ENCODE results near the gene ATP6V1F. TPM values are rescaled to one million over a fixed set of nuclear protein-coding genes. Genes with fewer than 3 reads are reported as not detected.

ATP6V1F gene
- total RNA-seq, 4 donors from 2014 or later: 49.6 to 109 (median 86.6) TPM

DNA sequence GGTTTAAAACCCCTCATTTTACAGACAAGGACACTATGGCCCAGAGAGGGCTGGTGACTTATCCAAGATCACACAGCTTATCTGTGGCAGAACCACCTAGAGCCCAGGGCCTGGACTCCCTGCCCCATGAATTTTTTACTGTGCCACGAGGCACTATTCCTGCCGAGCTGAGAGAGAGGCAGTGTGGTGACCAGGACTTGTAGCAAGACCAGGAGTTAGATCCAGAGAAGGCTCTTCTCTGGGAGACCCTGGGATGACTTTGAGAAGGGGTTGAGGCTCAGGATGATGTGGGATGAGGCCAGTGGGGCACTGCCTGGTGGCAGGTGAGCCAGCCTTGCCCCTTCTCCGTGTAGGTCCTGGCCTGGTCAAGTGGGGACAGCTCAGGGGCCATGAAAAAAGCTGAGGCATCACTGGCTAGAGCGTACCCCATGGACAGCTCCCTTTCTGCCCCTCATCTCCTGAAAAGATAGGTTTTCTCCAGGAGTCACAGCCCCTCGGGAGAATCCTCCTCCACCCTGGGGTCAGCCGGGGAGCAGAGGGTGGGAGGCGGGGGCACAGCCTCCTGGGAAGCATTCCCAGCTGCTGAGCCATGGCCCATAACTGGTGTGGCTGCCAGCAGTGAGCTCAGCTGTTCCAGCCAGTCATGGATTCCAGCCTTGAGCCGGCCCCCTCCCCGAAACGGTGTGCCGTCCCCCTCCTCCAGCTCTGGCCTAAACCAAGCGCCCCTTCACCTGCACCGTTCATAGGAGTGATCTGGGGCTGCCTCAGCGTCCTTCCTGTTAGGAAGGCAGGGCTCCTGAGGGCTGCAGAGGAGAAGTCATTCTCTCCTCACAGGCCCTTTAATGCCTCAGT, 26.6 kb upstream of the ATP6V1F start:
- H3K4me1 ChIP-seq: peaks cover 0 to 23% of the 10 kb centered on the region in 2 donors

GRCh38 chr7:128836729-128837348, 25.8 kb upstream of the ATP6V1F start:
- 90 to 91% methylated on average over 9 to 14 of the region's 14 CpGs for WGBS, 2 donors
- Histone ChIP-seq H3K36me3 (no peaks in the 10 kb centered on the region), H3K27ac (no peak overlapping the region), H3K9me3 (no peaks in the 10 kb centered on the region), H3K4me1 (peaks cover 0 to 15% of the 10 kb centered on the region in 2 donors), H3K4me3 (replicated peaks in 1 of 3) (no peak overlapping the region), H3K27me3 (no peaks in the 10 kb centered on the region)
- no peak for DNase-seq
- no peak for TF ChIP-seq CTCF (IDR thresholded peaks at IDR 0.05)
- TF ChIP-seq POLR2A (IDR thresholded peaks at IDR 0.05): no peak
- intact Hi-C loops (cut with DNase I): no loop called here

More for the DNA sequence above, 26.6 kb upstream of the ATP6V1F start:
- H3K9me3 ChIP-seq: no peaks in the 10 kb centered on the region
- no peak for DNase-seq
- intact Hi-C loops (cut with DNase I): no loop called here
- no peaks in the 10 kb centered on the region for H3K27me3 ChIP-seq
- no peaks in the 10 kb centered on the region for H3K36me3 ChIP-seq
- H3K4me3 ChIP-seq (replicated peaks in 1 of 3): no peak overlapping the region
- WGBS, 2 donors: 65 to 79% methylated on average over 5 to 13 of the region's 14 CpGs
- TF ChIP-seq CTCF (IDR thresholded peaks at IDR 0.05) (no peak), POLR2A (IDR thresholded peaks at IDR 0.05) (no peak)
- H3K27ac ChIP-seq: no peak overlapping the region

DNA sequence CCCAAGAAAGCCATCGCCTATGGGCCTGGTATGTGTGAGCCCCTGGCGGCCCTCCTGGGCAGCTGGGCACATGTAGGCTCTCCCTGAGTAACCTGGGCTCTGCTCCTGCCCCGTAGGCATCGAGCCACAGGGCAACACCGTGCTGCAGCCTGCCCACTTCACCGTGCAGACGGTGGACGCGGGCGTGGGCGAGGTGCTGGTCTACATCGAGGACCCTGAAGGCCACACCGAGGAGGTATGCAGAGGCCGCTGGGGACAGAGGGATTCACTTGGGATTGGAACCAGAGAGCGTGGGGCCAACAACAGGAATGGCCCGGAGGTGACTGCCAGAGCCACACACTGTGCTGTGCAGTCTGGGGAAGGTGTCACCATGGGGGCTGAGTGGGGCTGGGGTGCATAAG, 25.1 kb upstream of the ATP6V1F start:
- DNase-seq: no peak
- Histone ChIP-seq H3K27ac (no peak overlapping the region), H3K4me3 (replicated peaks in 1 of 3) (no peak overlapping the region), H3K4me1 (peaks cover 0 to 10% of the 10 kb centered on the region in 2 donors), H3K27me3 (no peaks in the 10 kb centered on the region), H3K36me3 (no peaks in the 10 kb centered on the region), H3K9me3 (no peaks in the 10 kb centered on the region)
- intact Hi-C loops (cut with DNase I): no loop called here
- TF ChIP-seq POLR2A (IDR thresholded peaks at IDR 0.05): no peak
- TF ChIP-seq CTCF (IDR thresholded peaks at IDR 0.05): no peak
- 83 to 92% methylated on average over 2 to 14 of the region's 16 CpGs for WGBS, 2 donors

- 90 to 95% methylated on average over 21 of the region's 22 CpGs for WGBS, 2 donors
- no peaks in the 10 kb centered on the region for H3K36me3 ChIP-seq
- H3K27ac ChIP-seq: no peak overlapping the region
- no peaks in the 10 kb centered on the region for H3K27me3 ChIP-seq
- intact Hi-C loops (cut with DNase I): no loop called here
- peaks cover 0 to 3% of the 10 kb centered on the region in 2 donors for H3K4me1 ChIP-seq
- no peak for DNase-seq
- H3K4me3 ChIP-seq (replicated peaks in 1 of 3): no peak overlapping the region
- no peaks in the 10 kb centered on the region for H3K9me3 ChIP-seq
- TF ChIP-seq POLR2A (IDR thresholded peaks at IDR 0.05) (no peak), CTCF (IDR thresholded peaks at IDR 0.05) (no peak)
Observed at GRCh38 chr7:128838109-128838779, 24.4 kb upstream of the ATP6V1F start.

Data from thyroid gland (tissue), 4 donors.